ENCODE data around the gene MED8.

MED8 gene

GRCh38 chr1:43348809-43349593, 40.6 kb downstream of the MED8 start:
- peak; percentile 64 for DNase-seq (ENCODE audit: low read depth)
- H3K4me3 ChIP-seq (replicated peaks; ENCODE audit: low read depth, low read length): peak overlapping the region; percentile 53
- no peak for TF ChIP-seq CTCF (IDR thresholded peaks at IDR 0.05; ENCODE audit: low read length, missing control alignments)

DNA sequence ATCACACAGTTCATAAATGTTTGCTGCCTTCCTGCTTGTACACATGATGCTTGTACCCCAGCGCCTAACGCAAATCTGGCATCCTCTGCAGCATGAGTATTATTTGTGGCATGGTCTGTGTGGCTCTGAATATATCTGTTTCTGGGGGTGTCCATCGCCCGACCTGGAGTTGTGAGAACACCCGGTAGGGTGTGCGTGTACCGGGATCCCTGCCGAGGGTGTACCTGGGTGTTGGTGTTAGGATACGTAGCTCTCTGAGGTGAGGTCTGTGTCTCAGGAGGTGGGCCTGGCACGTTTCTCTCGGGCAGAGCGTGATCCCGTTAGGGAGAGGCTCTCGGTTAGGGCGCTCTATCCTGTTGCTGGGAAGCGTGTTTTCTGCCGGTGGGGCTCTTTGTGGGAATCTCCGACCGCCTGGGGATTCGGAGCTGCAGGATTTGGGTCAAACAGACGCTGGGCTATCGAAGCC, 41.2 kb downstream of the MED8 start:
- no peak for TF ChIP-seq CTCF (IDR thresholded peaks at IDR 0.05; ENCODE audit: low read length, missing control alignments)
- peak overlapping the region; percentile 53 for H3K4me3 ChIP-seq (replicated peaks; ENCODE audit: low read depth, low read length)
- DNase-seq (ENCODE audit: low read depth): no peak

DNA sequence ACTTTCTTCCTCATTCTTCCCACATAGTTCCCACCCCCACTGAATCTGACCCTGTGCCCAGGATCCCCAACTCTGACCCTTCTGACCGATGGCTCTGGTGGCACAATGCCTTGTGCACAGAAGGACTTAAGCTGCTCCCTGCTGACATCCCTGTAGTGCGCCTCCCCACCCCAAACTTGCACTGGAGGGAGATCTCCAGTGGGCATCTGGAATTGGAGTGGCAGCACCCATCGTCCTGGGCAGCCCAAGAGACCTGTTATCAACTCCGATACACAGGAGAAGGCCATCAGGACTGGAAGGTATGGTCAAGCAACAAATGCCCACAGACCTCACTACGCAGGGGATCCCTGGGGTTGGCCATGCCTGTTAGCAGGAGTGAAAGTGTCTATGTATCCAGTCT, 43.0 kb downstream of the MED8 start:
- H3K4me3 ChIP-seq (replicated peaks; ENCODE audit: low read depth, low read length): no peak overlapping the region
- no peak for DNase-seq (ENCODE audit: low read depth)
- TF ChIP-seq CTCF (IDR thresholded peaks at IDR 0.05; ENCODE audit: low read length, missing control alignments): no peak

- no peak for DNase-seq (ENCODE audit: low read depth)
- TF ChIP-seq CTCF (IDR thresholded peaks at IDR 0.05; ENCODE audit: low read length, missing control alignments): no peak
- no peak overlapping the region for H3K4me3 ChIP-seq (replicated peaks; ENCODE audit: low read depth, low read length)
Measured at GRCh38 chr1:43345120-43345519, 44.5 kb downstream of the MED8 start.

- no peak for TF ChIP-seq CTCF (IDR thresholded peaks at IDR 0.05; ENCODE audit: low read length, missing control alignments)
- H3K4me3 ChIP-seq (replicated peaks; ENCODE audit: low read depth, low read length): no peak overlapping the region
- no peak for DNase-seq (ENCODE audit: low read depth)
Measured at GRCh38 chr1:43344267-43344850, 45.2 kb downstream of the MED8 start.

DNA sequence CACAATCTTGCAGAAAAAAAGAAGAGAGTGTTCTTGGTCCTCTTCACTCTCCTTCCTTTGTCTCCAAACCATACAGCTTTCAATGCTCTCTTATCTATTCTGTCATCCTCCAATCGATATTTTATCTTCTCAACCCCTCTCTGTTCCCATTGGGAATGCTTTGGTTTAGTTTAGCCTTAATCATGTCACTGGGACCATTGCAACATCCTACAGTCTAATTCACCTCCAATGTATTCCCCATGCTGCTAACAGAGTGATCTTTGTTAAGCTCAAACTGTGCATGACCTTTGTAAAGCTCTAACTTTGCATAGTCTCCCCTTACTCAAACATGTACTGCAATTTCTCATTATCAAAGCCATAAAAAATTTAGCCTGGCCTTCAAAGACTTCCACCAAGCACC, 49.0 kb downstream of the MED8 start:
- DNase-seq (ENCODE audit: low read depth): no peak
- TF ChIP-seq CTCF (IDR thresholded peaks at IDR 0.05; ENCODE audit: low read length, missing control alignments): no peak
- H3K4me3 ChIP-seq (replicated peaks; ENCODE audit: low read depth, low read length): no peak overlapping the region

Measured in fibroblast of pulmonary artery (primary cell).